Type B pancreatic cell (in vitro differentiated cells): ENCODE data around the gene TMCO6. TPM values are rescaled to one million over a fixed set of nuclear protein-coding genes. Genes with fewer than 3 reads are reported as not detected.

ENCODE experiments used
- DNase-seq: peaks from one replicate; pipeline ENCODE4 v3.0.0; 2021; ENCODE audit warnings: mixed read lengths; ENCODE audit not compliant: unreplicated experiment; ENCODE audit errors: extremely low spot score
- H3K27ac Mint-ChIP-seq: 2 replicates; pipeline ENCODE4 v1.8.0; 2021; ENCODE audit warnings: mild to moderate bottlenecking, mixed read lengths
- H3K27me3 Mint-ChIP-seq: 2 replicates; pipeline ENCODE4 v1.8.0; 2021; ENCODE audit warnings: mixed read lengths
- H3K36me3 Mint-ChIP-seq: 2 replicates; pipeline ENCODE4 v1.8.0; 2021; ENCODE audit warnings: mixed read lengths
- H3K4me1 Mint-ChIP-seq: one replicate; pipeline ENCODE4 v1.8.0; 2021; ENCODE audit warnings: mixed read lengths; ENCODE audit not compliant: unreplicated experiment
- H3K4me3 Mint-ChIP-seq: 2 replicates; pipeline ENCODE4 v1.8.0; 2021; ENCODE audit warnings: mild to moderate bottlenecking, mixed read lengths
- H3K9me3 Mint-ChIP-seq: 2 replicates; pipeline ENCODE4 v1.8.0; 2021; ENCODE audit warnings: mixed read lengths
- microRNA-seq: library from miRNA; unstranded; fragments of <30 nt; microRNA quantifications from one replicate; pipeline ENCODE4, GENCODE V29; 2020
- total RNA-seq: library from RNA; stranded (reverse); gene quantifications from 2 replicates; pipeline ENCODE4 v1.2.1, GENCODE V29; 2021; ENCODE audit warnings: low replicate concordance
- TF ChIP-seq, protein P1 (sequence below): fragments of 200-600 bp; sonication (generic); conservative IDR thresholded peaks from 2 replicates; pipeline ENCODE4 v1.5.0; 2021; ENCODE audit warnings: antibody characterized with exemption, mild to moderate bottlenecking

TMCO6 gene
- total RNA-seq, 1 donor from 2014 or later = 29.4 TPM

- Mint-ChIP-seq H3K4me3 (no peak overlapping the region), H3K27ac (no peak overlapping the region), H3K27me3 (no peaks in the 10 kb centered on the region), H3K9me3 (no peaks in the 10 kb centered on the region), H3K36me3 (peaks cover 9% of the 10 kb centered on the region), H3K4me1 (no peaks in the 10 kb centered on the region)
- no peak for DNase-seq
- TF ChIP-seq, protein P1, sequence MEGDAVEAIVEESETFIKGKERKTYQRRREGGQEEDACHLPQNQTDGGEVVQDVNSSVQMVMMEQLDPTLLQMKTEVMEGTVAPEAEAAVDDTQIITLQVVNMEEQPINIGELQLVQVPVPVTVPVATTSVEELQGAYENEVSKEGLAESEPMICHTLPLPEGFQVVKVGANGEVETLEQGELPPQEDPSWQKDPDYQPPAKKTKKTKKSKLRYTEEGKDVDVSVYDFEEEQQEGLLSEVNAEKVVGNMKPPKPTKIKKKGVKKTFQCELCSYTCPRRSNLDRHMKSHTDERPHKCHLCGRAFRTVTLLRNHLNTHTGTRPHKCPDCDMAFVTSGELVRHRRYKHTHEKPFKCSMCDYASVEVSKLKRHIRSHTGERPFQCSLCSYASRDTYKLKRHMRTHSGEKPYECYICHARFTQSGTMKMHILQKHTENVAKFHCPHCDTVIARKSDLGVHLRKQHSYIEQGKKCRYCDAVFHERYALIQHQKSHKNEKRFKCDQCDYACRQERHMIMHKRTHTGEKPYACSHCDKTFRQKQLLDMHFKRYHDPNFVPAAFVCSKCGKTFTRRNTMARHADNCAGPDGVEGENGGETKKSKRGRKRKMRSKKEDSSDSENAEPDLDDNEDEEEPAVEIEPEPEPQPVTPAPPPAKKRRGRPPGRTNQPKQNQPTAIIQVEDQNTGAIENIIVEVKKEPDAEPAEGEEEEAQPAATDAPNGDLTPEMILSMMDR = no peak
Observed at GRCh38 chr5:140677947-140678346, 38.7 kb downstream of the TMCO6 start.

DNA sequence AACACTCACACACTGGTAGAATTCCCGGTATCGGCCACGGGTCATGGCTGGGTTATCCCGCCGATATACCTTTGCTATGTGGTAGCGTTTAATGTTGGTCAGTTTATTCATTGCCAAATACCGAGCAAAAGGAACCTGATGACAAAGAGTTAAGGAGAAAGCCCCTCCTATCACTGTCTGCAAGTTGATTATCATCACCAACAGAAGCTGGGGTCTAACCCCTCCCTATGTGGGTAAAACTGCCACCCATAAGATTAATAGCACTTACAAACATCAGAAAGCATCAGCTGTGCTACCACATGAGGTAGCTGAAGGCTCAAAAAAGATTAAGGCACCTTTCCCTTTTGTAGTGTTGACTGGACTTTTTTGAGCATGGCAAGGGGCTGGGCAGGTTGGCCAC, 39.7 kb downstream of the TMCO6 start:
- H3K4me1 Mint-ChIP-seq = no peaks in the 10 kb centered on the region
- no peaks in the 10 kb centered on the region for H3K27me3 Mint-ChIP-seq
- H3K27ac Mint-ChIP-seq = no peak overlapping the region
- TF ChIP-seq, protein P1 = no peak
- no peak for DNase-seq
- peaks cover 8% of the 10 kb centered on the region for H3K36me3 Mint-ChIP-seq
- H3K9me3 Mint-ChIP-seq = no peaks in the 10 kb centered on the region
- no peak overlapping the region for H3K4me3 Mint-ChIP-seq

- TF ChIP-seq, protein P1 = no peak
- H3K36me3 Mint-ChIP-seq = peaks cover 10% of the 10 kb centered on the region
- H3K4me1 Mint-ChIP-seq = peaks cover 24% of the 10 kb centered on the region
- H3K27ac Mint-ChIP-seq = peak overlapping the region; percentile 95
- no peaks in the 10 kb centered on the region for H3K27me3 Mint-ChIP-seq
- peak overlapping the region; percentile 98 for H3K4me3 Mint-ChIP-seq
- DNase-seq = no peak
- H3K9me3 Mint-ChIP-seq = no peaks in the 10 kb centered on the region
Observed at GRCh38 chr5:140690376-140690932, 51.2 kb downstream of the TMCO6 start.

DNA sequence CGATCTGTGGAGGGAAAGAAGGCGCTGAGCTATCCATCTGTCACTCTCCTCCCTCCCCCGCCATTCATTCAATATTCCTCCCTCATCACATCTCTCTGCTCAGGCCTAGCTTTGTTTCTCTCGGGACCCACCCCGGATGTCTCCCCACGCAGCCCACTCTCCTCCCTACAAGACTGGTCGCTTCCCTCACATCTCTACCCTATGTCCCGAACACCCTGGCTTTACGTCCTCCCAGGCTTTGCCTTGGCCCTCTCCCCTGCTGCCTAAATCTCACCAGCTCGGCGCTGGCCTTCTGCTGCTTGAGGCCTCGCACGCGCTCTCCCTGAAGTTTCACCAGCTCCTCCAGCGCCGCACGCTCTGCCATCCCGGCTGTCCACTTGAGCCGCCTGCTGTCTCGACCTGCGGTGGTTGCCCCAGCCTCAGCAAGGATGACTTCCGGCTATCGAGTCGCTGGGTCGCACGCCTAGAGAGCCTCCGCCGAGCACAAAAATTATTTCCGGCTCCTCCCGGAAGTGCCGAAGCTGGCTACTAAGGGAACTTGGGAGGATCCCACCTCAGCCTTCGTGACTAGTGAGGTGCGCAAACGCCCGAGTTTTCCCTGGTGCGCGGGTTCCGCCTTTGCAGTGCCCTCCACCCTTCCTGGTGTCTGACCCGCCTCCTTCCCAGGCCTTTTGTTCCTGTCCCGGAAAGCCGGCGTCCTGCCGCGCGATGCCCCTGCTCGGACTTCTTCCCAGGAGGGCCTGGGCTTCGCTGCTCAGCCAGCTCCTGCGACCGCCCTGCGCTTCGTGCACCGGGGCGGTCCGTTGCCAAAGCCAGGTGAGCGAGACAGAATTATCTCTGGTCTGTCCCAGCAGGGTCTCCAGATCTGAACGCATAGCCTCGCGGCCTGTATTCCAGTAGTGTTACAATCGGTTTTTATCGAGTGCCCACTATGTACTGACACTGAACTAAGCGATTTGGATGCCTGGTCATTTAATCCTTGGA, 52.0 kb downstream of the TMCO6 start, which contains the start of the genes HARS1 and HARS2:
TSS of gene HARS1 (minus strand) at position 430 of the 984 bp plus-strand sequence. CDS start at position 364, 66 bp downstream.
TSS of gene HARS2 (plus strand) at position 515 of the 984 bp plus-strand sequence. CDS start at position 709, 194 bp downstream.
- peak within 1 kb of the TSS; percentile 95 for H3K27ac Mint-ChIP-seq

DNA sequence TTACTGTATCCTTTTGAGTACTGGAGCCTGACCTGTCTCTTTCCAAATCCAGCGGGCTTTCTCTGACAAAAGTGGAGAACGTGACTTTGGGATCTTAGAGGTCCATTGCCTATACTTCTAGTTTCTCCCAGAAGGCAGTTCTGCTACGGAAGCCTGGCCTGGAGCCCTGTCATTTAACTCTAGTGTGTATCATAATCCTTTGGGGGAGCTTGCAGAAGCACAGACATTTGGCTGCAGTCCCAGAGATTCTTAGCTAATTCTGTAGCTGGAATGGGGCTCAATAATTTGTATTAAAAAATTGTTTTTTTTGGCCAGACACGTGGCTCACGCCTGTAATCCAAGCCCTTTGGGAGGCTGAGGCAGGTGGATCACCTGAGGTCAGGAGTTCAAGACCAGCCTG, 55.0 kb downstream of the TMCO6 start:
- Mint-ChIP-seq H3K27me3 (no peaks in the 10 kb centered on the region), H3K9me3 (no peaks in the 10 kb centered on the region), H3K4me1 (peaks cover 17% of the 10 kb centered on the region), H3K36me3 (peaks cover 34% of the 10 kb centered on the region), H3K27ac (no peak overlapping the region), H3K4me3 (no peak overlapping the region)
- DNase-seq = no peak
- TF ChIP-seq, protein P1 = no peak

More for the DNA sequence above, 52.0 kb downstream of the TMCO6 start, which contains the start of the genes HARS1 and HARS2:
- H3K36me3 Mint-ChIP-seq = peaks cover 17% of the 10 kb centered on the region
- TF ChIP-seq, protein P1 = no peak
- H3K27me3 Mint-ChIP-seq = no peaks in the 10 kb centered on the region
- no peaks in the 10 kb centered on the region for H3K9me3 Mint-ChIP-seq
- peak within 1 kb of the TSS; percentile 98 for H3K4me3 Mint-ChIP-seq
- H3K4me1 Mint-ChIP-seq = peaks cover 24% of the 10 kb centered on the region
- DNase-seq = peak; percentile 88

Small RNA genes within 50 kb of the gene (microRNA-seq; reads per million reads assigned to microRNA genes)
- gene MIR3655 = not detected

Other genes with a start within 250 kb of the TMCO6 start
- 108 and 129 TPM in 2 replicates for gene ANKHD1, start 237.6 kb upstream of the TMCO6 start, total RNA-seq
- gene EIF4EBP3, start 91.8 kb upstream of the TMCO6 start, total RNA-seq = 4.8 and 8.4 TPM in 2 replicates
- 32.9 and 36.3 TPM in 2 replicates for gene SRA1, start 82.0 kb upstream of the TMCO6 start, total RNA-seq
- gene APBB3, start 74.9 kb upstream of the TMCO6 start, total RNA-seq = 26.9 and 61.4 TPM in 2 replicates
- 82.6 and 85.8 TPM in 2 replicates for gene SLC35A4, start 74.6 kb upstream of the TMCO6 start, total RNA-seq
- gene CD14, start 6.3 kb upstream of the TMCO6 start, total RNA-seq = 0.17 TPM in 1 of 2 replicates, not detected in the other
- gene NDUFA2, start 8.2 kb downstream of the TMCO6 start, total RNA-seq = 65.0 and 66.4 TPM in 2 replicates
- 81.9 and 100 TPM in 2 replicates for gene IK, start 8.4 kb downstream of the TMCO6 start, total RNA-seq
- 29.4 and 32.4 TPM in 2 replicates for gene WDR55, start 25.5 kb downstream of the TMCO6 start, total RNA-seq
- 1.6 and 2.6 TPM in 2 replicates for gene DND1, start 34.1 kb downstream of the TMCO6 start, total RNA-seq
- gene HARS1, start 51.9 kb downstream of the TMCO6 start, total RNA-seq = 55.3 and 67.7 TPM in 2 replicates
- 35.3 and 39.3 TPM in 2 replicates for gene HARS2, start 52.0 kb downstream of the TMCO6 start, total RNA-seq
- 57.4 and 59.0 TPM in 2 replicates for gene ZMAT2, start 61.0 kb downstream of the TMCO6 start, total RNA-seq
- gene PCDHA1, start 146.7 kb downstream of the TMCO6 start, total RNA-seq = 0.45 TPM in 1 of 2 replicates, not detected in the other
- 1.0 and 3.3 TPM in 2 replicates for gene PCDHA2, start 155.4 kb downstream of the TMCO6 start, total RNA-seq
- gene PCDHA3, start 161.6 kb downstream of the TMCO6 start, total RNA-seq = 0.24 and 2.6 TPM in 2 replicates
- gene PCDHA4, start 167.6 kb downstream of the TMCO6 start, total RNA-seq = 10.7 and 17.7 TPM in 2 replicates
- 0.97 and 2.1 TPM in 2 replicates for gene PCDHA5, start 182.2 kb downstream of the TMCO6 start, total RNA-seq
- 9.3 and 9.6 TPM in 2 replicates for gene PCDHA6, start 188.5 kb downstream of the TMCO6 start, total RNA-seq
- gene PCDHA7, start 194.8 kb downstream of the TMCO6 start, total RNA-seq = 2.5 and 6.9 TPM in 2 replicates
- gene PCDHA8, start 201.7 kb downstream of the TMCO6 start, total RNA-seq = 2.9 TPM in 2 replicates
- 1.5 and 2.5 TPM in 2 replicates for gene PCDHA9, start 208.9 kb downstream of the TMCO6 start, total RNA-seq
- 9.9 and 20.3 TPM in 2 replicates for gene PCDHA10, start 216.4 kb downstream of the TMCO6 start, total RNA-seq
- 5.2 and 8.1 TPM in 2 replicates for gene PCDHA11, start 229.5 kb downstream of the TMCO6 start, total RNA-seq
- gene PCDHA12, start 235.9 kb downstream of the TMCO6 start, total RNA-seq = 10.2 and 27.3 TPM in 2 replicates
- gene PCDHA13, start 242.7 kb downstream of the TMCO6 start, total RNA-seq = 2.6 and 5.1 TPM in 2 replicates